OCI-LY3 (cell line): ENCODE measurements around the gene STUB1.

Experiments
- H2AFZ ChIP-seq: fragments of 200-600, 300-600 bp; shearing (Covaris generic); 2 replicates; pipeline ENCODE4 v1.6.0; 2014; ENCODE audit warnings: antibody characterized with exemption, low read depth, low read length
- H3K27ac ChIP-seq: fragments of 200-600, 300-600 bp; sonication (generic); 2 replicates; pipeline ENCODE4 v1.5.1; 2014; ENCODE audit warnings: mild to moderate bottlenecking, low read length, moderate library complexity, mixed read lengths
- H3K27me3 ChIP-seq: fragments of 200-600, 300-600 bp; sonication (generic); 2 replicates; pipeline ENCODE4 v1.6.1; 2014; ENCODE audit warnings: low read depth, low read length, mixed read lengths
- H3K36me3 ChIP-seq: fragments of 200-600, 300-600 bp; sonication (generic); replicated peaks from 2 replicates; pipeline ENCODE3; 2014; ENCODE audit warnings: low read depth, low read length, mixed read lengths
- H3K4me1 ChIP-seq: fragments of 300-600, 200-600 bp; sonication (generic); 2 replicates; pipeline ENCODE4 v1.6.1; 2014; ENCODE audit warnings: low read length, mixed read lengths
- H3K4me2 ChIP-seq: fragments of 200-600, 300-600 bp; sonication (generic); 2 replicates; pipeline ENCODE4 v1.6.1; 2014; ENCODE audit warnings: low read length, mixed read lengths
- H3K4me3 ChIP-seq: fragments of 300-600, 200-600 bp; sonication (generic); 2 replicates; pipeline ENCODE4 v1.5.1; 2014; ENCODE audit warnings: antibody characterized with exemption, mild to moderate bottlenecking, low read length, moderate library complexity
- H3K79me2 ChIP-seq: fragments of 300-600, 200-600 bp; shearing (Covaris generic); 2 replicates; pipeline ENCODE4 v1.6.1; 2014; ENCODE audit warnings: mild to moderate bottlenecking, low read length, mixed read lengths
- H3K9ac ChIP-seq: fragments of 300-600, 200-600 bp; shearing (Covaris generic); 2 replicates; pipeline ENCODE4 v1.6.0; 2014; ENCODE audit warnings: mild to moderate bottlenecking, low read length, moderate library complexity
- H3K9me3 ChIP-seq: fragments of 200-600, 300-600 bp; shearing (Covaris generic); 2 replicates; pipeline ENCODE4 v1.6.1; 2014; ENCODE audit warnings: low read length, mixed read lengths; ENCODE audit not compliant: insufficient read depth
- H4K20me1 ChIP-seq: fragments of 200-600, 300-600 bp; sonication (generic); 2 replicates; pipeline ENCODE4 v1.6.1; 2016; ENCODE audit warnings: low read length, mixed read lengths; ENCODE audit not compliant: insufficient read depth
- EZH2phosphoT487 ChIP-seq: fragments of 200-600 bp; shearing (Covaris generic); IDR thresholded peaks from 2 replicates; pipeline ENCODE4 v1.6.1; 2018; ENCODE audit warnings: antibody characterized with exemption, mixed run types, low read depth
- TF ChIP-seq, protein P1 (sequence below): fragments of 200-600, 300-600 bp; sonication (generic); IDR thresholded peaks from 2 replicates; pipeline ENCODE4 v1.5.1; 2014; ENCODE audit warnings: antibody characterized with exemption, low read length, low read depth

STUB1 gene

DNA sequence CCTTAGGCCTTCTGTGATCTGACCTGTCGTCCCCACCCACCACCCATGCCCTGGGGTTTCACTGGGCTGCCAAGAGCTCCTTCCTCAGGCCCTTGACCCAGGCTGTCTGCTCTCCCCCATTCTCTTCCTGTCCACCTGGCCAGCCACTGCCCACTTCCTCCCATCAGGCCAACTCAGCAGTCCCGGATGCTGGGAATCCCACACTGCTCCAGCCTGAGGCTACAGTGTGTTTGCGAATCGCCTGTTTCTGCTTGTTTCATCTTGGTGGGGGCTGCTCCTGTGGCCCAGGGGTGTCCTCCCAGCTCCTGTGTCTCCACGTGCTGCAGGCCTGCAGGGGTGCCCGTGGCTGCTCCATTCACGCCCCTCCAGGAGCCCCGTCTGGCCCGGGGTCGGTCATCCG, 33.9 kb downstream of the STUB1 start:
- TF ChIP-seq EZH2phosphoT487: no peak
- TF ChIP-seq, protein P1, sequence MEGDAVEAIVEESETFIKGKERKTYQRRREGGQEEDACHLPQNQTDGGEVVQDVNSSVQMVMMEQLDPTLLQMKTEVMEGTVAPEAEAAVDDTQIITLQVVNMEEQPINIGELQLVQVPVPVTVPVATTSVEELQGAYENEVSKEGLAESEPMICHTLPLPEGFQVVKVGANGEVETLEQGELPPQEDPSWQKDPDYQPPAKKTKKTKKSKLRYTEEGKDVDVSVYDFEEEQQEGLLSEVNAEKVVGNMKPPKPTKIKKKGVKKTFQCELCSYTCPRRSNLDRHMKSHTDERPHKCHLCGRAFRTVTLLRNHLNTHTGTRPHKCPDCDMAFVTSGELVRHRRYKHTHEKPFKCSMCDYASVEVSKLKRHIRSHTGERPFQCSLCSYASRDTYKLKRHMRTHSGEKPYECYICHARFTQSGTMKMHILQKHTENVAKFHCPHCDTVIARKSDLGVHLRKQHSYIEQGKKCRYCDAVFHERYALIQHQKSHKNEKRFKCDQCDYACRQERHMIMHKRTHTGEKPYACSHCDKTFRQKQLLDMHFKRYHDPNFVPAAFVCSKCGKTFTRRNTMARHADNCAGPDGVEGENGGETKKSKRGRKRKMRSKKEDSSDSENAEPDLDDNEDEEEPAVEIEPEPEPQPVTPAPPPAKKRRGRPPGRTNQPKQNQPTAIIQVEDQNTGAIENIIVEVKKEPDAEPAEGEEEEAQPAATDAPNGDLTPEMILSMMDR: no peak
- Histone ChIP-seq H2AFZ (no peak overlapping the region), H3K27me3 (peaks cover 18% of the 10 kb centered on the region), H4K20me1 (no peaks in the 10 kb centered on the region), H3K9me3 (no peaks in the 10 kb centered on the region), H3K9ac (no peak overlapping the region), H3K36me3 (no peaks in the 10 kb centered on the region), H3K79me2 (no peaks in the 10 kb centered on the region), H3K4me1 (peaks cover 1% of the 10 kb centered on the region; the same call in 1 of the 2 replicates), H3K4me3 (no peak overlapping the region), H3K27ac (no peak overlapping the region), H3K4me2 (no peak overlapping the region)

DNA sequence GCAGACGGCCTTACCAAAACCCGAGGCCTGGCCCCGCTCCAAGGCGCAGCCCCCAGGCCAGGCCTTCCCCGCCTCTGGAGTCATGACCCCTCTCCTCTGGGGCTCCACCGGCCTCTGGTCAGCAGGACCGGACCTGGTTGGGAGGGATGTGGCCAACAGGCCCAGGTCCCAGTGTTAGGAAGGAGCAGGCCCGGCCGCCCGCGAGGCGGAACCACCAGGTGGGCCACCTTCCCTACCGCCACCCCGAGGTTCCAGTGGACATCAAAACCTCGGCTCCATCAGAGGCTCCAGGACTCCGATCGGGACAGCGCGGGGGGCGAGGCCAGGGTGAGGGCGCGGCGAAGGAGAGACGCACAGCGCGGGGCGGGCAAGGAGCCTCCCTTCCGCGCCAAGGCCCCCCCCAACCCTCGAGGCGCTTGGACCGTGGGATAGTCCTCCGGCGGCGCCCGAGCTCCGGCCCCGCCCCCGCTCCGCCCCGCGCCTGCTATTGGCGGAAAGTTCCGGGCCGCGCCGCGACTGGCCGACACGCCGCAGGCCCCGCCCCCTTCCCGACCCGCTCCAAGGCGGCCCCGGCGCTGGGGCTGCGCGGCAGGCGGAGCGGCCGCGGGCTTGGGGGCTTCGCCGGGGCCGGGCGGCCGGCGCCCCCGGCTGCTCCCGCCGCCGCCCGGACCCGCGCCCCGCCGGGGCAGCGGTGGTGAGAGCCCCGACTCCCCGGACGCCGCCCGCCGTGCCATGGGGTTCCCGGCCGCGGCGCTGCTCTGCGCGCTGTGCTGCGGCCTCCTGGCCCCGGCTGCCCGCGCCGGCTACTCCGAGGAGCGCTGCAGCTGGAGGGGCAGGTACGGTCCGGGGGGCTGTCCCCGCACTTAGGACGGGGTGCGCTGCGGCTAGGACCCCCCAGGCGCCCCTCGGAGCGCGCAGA, 34.6 kb downstream of the STUB1 start, which contains the start of gene METRN:
Gene METRN (plus strand): TSS at position 561 of the 919 bp plus-strand sequence. CDS start 172 bp downstream, at position 733.
- no peak within 1 kb of the TSS for H3K9ac ChIP-seq

DNA sequence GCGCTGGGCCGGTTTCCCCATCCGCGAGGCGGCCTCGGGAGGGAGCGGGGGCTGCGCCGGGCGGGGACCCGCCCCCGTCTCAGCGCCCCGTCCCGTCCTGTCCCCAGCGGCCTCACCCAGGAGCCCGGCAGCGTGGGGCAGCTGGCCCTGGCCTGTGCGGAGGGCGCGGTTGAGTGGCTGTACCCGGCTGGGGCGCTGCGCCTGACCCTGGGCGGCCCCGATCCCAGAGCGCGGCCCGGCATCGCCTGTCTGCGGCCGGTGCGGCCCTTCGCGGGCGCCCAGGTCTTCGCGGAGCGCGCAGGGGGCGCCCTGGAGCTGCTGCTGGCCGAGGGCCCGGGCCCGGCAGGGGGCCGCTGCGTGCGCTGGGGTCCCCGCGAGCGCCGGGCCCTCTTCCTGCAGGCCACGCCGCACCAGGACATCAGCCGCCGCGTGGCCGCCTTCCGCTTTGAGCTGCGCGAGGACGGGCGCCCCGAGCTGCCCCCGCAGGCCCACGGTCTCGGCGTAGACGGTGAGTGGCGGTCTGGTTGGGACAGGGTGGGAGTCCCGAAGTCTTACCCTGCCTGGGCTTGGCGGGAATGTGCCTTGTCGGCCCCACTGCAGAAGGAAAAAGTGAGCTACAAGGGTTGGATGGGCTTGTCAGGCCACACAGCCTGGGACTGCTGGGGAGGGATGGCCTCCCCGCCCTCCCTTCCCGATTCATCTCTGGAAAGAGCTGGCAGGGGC, 35.4 kb downstream of the STUB1 start:
- Histone ChIP-seq H3K9ac (no peak overlapping the region), H3K36me3 (no peaks in the 10 kb centered on the region), H2AFZ (no peak overlapping the region), H3K4me2 (no peak overlapping the region), H3K27ac (no peak overlapping the region), H4K20me1 (no peaks in the 10 kb centered on the region), H3K9me3 (no peaks in the 10 kb centered on the region), H3K4me3 (no peak overlapping the region), H3K27me3 (peaks cover 4% of the 10 kb centered on the region; the same call in 1 of the 2 replicates), H3K4me1 (peaks cover 10% of the 10 kb centered on the region; the same call in 1 of the 2 replicates), H3K79me2 (no peaks in the 10 kb centered on the region)
- TF ChIP-seq, protein P1: no peak
- no peak for TF ChIP-seq EZH2phosphoT487

More for the DNA sequence above, 34.6 kb downstream of the STUB1 start, which contains the start of gene METRN:
- no peak within 1 kb of the TSS for H3K27ac ChIP-seq
- H4K20me1 ChIP-seq: no peaks in the 10 kb centered on the region
- no peaks in the 10 kb centered on the region for H3K79me2 ChIP-seq
- H3K9me3 ChIP-seq: no peaks in the 10 kb centered on the region
- H2AFZ ChIP-seq: no peak within 1 kb of the TSS
- H3K36me3 ChIP-seq: no peaks in the 10 kb centered on the region
- H3K27me3 ChIP-seq: peaks cover 12% of the 10 kb centered on the region
- no peak within 1 kb of the TSS for H3K4me3 ChIP-seq
- H3K4me2 ChIP-seq: no peak within 1 kb of the TSS
- TF ChIP-seq EZH2phosphoT487: no peak
- TF ChIP-seq, protein P1: no peak
- H3K4me1 ChIP-seq: peaks cover 6% of the 10 kb centered on the region; the same call in 1 of the 2 replicates

DNA sequence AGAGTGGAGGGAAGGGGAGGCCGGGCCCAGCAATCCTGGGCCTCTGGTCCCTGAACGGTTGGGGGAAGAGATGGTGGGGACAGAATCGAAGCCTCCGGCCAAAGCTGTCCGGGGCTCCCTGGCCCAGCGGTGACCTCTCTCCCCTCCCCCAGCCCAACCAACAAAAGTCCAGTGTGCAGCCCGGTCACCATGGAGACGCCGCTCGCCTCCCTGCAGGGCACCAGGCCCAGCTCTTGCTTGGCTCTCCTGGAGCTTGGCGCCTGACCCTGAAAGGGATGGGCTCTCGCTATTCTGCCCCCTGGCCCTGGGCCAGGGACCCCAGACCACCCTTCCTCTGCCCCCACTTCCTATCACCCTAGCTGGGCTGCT, 36.0 kb downstream of the STUB1 start:
- Histone ChIP-seq H3K4me1 (peaks cover 10% of the 10 kb centered on the region; the same call in 1 of the 2 replicates), H4K20me1 (no peaks in the 10 kb centered on the region), H3K79me2 (no peaks in the 10 kb centered on the region), H3K4me3 (no peak overlapping the region), H3K4me2 (no peak overlapping the region), H3K27ac (no peak overlapping the region), H3K27me3 (no peaks in the 10 kb centered on the region; the same call in 1 of the 2 replicates), H3K36me3 (no peaks in the 10 kb centered on the region), H3K9ac (no peak overlapping the region), H2AFZ (no peak overlapping the region), H3K9me3 (no peaks in the 10 kb centered on the region)
- TF ChIP-seq, protein P1: no peak
- no peak for TF ChIP-seq EZH2phosphoT487
